Mammary epithelial cell (primary cell): ENCODE measurements around the gene IGDCC3.

ENCODE experiments used
- CTCF ChIP-seq, 2 donors: IDR thresholded peaks in 1 of 2; conservative IDR thresholded peaks in 1 of 2; 2 replicates each; pipeline ENCODE4 v1.5.1; 2011 to 2012; ENCODE audit warnings: inconsistent platforms in 2 of 2, low read length in 2 of 2, mild to moderate bottlenecking in 2 of 2, control low read depth in 1 of 2, low read depth in 1 of 2; ENCODE audit not compliant: insufficient read depth in 1 of 2; ENCODE audit errors: extremely low read depth in 1 of 2
- EZH2 ChIP-seq: IDR thresholded peaks from 2 replicates; pipeline ENCODE4 v1.6.1; 2012; ENCODE audit warnings: low read length, inconsistent platforms, borderline replicate concordance

GRCh38 chr15:65337436-65338070 is 40.2 kb downstream of the IGDCC3 start:
- TF ChIP-seq CTCF (conservative IDR thresholded peaks at IDR 0.05 in 1 of 2, IDR thresholded peaks at IDR 0.05 in 1 of 2; ENCODE audit: extremely low read depth in 1 of 2, insufficient read depth in 1 of 2, low read depth in 1 of 2, low read length in 2 of 2) (no peak), EZH2 (no peak)
